Measurements from ENCODE around the gene SERPINB10.

DNA sequence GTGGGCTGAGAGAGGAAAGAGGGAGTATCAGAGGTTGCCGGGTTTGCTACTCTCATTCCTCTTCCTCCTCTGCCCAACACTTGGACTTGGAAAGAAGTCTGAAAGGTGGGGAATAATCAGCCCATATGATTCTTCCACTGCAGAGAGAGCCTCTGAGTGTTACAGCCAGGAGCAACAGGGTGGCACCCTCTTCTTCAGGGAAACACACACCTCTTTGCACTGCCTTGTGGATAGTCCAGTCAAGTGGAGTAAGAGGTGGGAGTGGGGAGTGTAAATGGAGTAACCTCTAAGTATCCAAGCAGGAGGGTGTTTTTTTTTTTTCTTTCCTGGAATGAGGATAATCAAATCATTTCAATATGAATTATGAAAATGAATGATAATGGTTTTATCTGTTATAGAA is 53.1 kb downstream of the SERPINB10 start:
- TF ChIP-seq PATZ1 (CRISPR knock-in tag; IDR thresholded peaks at IDR 0.05; ENCODE audit: borderline replicate concordance) (no peak), TOX (CRISPR knock-in tag; IDR thresholded peaks at IDR 0.05; ENCODE audit: borderline replicate concordance) (no peak), GLIS3 (CRISPR knock-in tag; IDR thresholded peaks at IDR 0.05) (no peak), PPARA (CRISPR knock-in tag; IDR thresholded peaks at IDR 0.05; ENCODE audit: borderline replicate concordance) (no peak), ZNF8 (CRISPR knock-in tag; IDR thresholded peaks at IDR 0.05) (no peak)

Data from SK-N-SH treated with all-trans-retinoic acid at 6 μM for 48 hours (cell line).